Ramos (cell line): ENCODE measurements around the gene PTMS.

Experiments used
- in situ Hi-C: fragments of 300-500 bp; cut with MboI; formaldehyde crosslinking; loops from one replicate; pipeline ENCODE4 v1.14.3; 2022; ENCODE audit warnings: low sequenced_read_pairs; ENCODE audit not compliant: unreplicated experiment

The PTMS gene

GRCh38 chr12:6819106-6820030 is 53.2 kb downstream of the PTMS start:
- in situ Hi-C loops = loop anchor here (5.0 kb wide), 1 partner anchor 67 kb away; the partner anchor contains the start of gene MLF2

GRCh38 chr12:6820166-6820565 is 54.0 kb downstream of the PTMS start:
- in situ Hi-C loops = loop anchor here (5.0 kb wide), 1 partner anchor 68 kb away; the partner anchor contains the start of gene MLF2
